Embryonic facial prominence (tissue), 1 donor: Measurements from ENCODE around the gene MAN2B1.
"Not testable (repeated sequence)": the region's sequence is repeated elsewhere in the genome, so short reads cannot be mapped to it uniquely, and the experiment has no call there.

Source experiments
- DNase-seq: peaks from one replicate; pipeline ENCODE4 v3.0.0-alpha.2; 2016; ENCODE audit errors: extremely low spot score

MAN2B1 gene

GRCh38 chr19:12666265-12667048, at the start of gene MAN2B1, which contains the start of gene WDR83:
Gene MAN2B1, minus strand, starts transcription at chr19:12666742. Its CDS starts 41 bp downstream, at chr19:12666701.
Gene WDR83, plus strand, starts transcription at chr19:12666807. Its CDS starts 2,984 bp downstream, at chr19:12669791.
- DNase-seq = no peak

GRCh38 chr19:12715929-12716328, 49.4 kb upstream of the MAN2B1 start:
- no peak for DNase-seq

- no peak for DNase-seq
Observed at GRCh38 chr19:12715102-12715501, 48.6 kb upstream of the MAN2B1 start.

- not testable (repeated sequence) for DNase-seq
Observed at GRCh38 chr19:12713304-12713703, 46.8 kb upstream of the MAN2B1 start.

DNA sequence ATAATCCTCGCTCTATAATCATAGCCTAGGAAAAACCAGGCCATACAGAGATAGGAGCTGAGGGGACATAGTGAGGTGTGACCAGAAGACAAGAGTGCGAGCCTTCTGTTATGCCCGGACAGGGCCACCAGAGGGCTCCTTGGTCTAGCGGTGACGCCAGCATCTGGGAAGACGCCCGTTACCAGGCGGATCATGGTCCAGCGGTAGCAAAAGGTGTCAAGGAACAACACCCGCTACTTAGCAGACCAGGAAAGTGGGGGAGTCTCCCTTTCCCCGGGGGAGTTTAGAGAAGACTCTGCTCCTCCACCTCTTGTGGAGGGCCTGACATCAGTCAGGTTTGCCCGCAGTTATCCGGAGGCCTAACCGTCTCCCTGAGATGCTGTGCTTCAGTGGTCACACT, 45.5 kb upstream of the MAN2B1 start:
- not testable (repeated sequence) for DNase-seq

GRCh38 chr19:12711187-12711586, 44.6 kb upstream of the MAN2B1 start:
- DNase-seq = no peak

DNA sequence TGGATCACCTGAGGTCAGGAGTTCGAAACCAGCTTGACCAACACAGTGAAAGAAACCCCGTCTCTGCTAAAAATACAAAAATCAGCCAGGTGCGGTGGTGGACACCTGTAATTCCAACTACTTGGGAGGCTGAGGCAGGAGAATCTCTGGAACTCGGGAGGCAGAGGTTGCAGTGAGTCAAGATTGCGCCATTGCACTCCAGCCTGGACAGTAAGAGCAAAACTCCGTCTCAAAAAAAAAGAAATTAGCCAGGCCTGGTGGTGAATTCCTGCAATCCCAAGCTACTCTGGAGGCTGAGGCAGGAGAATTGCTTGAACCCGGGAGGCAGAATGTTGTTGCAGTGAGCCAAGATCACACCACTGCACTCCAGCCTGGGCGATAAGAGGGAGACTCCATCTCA, 42.1 kb upstream of the MAN2B1 start:
- no peak for DNase-seq

- DNase-seq = no peak
Observed at GRCh38 chr19:12706332-12706718, 39.8 kb upstream of the MAN2B1 start.

DNA sequence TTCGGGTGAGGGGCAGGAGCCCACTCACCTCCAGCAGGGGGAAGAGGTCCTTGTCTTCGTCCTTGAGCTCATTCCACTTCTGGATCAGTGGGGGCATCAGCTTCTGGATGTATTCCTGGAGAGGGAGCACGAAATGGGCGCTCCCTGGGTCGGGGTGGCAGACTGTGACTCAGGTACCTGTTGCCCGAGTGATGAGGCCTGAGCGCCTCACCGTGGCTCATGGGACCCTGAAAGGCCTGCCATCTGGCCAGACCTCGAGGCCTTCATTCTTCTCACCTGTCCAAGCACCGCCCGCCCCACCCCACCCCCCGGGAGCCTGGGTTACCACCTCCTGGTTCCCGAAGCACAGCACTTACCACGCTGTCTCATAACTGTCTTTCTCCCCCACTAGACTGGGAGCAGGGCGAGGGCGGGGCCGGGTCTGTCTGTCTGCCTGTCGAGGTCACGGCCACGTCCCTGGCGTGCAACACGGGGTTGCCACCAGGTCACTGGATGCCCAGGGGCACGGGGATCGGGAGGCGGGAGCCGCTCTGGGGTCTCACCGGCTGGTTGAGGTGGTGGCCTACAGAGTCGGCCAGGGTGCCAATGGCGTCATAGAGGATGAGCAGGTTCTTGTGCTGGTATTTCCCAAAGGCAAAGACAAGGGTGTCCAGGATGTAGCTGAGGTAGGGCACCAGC, 39.3 kb upstream of the MAN2B1 start:
- DNase-seq = no peak

DNA sequence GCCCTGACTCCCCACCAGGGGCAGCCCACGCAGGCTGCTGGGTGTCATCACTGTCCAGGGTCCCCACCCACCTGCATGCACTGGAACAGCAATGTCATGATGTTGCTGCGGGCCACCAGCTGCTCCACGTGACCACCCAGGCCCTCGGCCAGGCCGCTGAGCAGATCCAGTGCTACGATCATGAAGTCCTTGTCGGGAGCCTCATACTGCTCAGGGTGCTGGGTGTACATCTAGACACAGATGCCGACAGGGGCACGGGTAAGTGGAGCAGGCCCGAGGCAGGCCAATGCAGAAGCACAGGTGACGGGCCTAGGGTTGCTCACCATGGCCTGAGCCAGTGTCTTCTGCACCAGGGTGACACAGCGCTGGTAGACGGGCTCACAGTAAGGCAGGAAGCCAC, 38.6 kb upstream of the MAN2B1 start:
- no peak for DNase-seq

- DNase-seq = no peak
Observed at GRCh38 chr19:12703046-12703445, 36.5 kb upstream of the MAN2B1 start.

DNA sequence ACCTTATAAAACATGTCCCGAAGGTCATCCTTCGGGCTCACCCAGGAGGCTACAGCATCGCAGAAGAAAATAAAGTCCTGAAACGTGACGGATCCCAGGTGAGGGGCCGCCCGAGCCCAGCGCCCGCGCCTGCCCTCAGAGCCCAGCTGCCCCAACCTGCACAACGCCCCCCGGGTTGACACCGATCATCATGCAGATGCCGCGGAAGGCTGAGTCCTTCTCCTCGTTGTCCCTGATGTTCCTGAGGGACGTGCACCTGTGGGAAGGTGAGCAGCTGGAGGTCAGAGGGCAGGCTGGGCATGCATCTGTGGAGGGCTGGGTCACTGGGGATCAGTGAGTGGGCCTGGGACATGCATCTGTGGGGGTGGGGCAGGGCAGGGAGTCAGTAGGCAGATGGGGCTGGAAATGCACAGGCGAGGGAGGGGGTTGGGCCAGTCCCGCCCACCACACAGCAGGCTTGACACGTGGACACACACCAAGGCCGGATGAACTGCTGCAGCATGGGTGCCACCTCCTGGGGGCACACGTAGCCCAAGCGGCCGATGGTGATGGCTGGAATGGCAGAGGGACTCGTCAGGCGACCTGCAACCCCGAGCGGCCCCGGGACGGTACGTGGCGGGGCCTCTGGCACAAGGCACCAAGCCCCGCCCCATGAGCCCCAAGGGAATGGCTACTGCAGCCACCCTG, 35.2 kb upstream of the MAN2B1 start:
- no peak for DNase-seq

- DNase-seq = no peak
Observed at GRCh38 chr19:12698138-12698537, 31.6 kb upstream of the MAN2B1 start.

- not testable (repeated sequence) for DNase-seq
Observed at GRCh38 chr19:12697425-12697824, 30.9 kb upstream of the MAN2B1 start.

DNA sequence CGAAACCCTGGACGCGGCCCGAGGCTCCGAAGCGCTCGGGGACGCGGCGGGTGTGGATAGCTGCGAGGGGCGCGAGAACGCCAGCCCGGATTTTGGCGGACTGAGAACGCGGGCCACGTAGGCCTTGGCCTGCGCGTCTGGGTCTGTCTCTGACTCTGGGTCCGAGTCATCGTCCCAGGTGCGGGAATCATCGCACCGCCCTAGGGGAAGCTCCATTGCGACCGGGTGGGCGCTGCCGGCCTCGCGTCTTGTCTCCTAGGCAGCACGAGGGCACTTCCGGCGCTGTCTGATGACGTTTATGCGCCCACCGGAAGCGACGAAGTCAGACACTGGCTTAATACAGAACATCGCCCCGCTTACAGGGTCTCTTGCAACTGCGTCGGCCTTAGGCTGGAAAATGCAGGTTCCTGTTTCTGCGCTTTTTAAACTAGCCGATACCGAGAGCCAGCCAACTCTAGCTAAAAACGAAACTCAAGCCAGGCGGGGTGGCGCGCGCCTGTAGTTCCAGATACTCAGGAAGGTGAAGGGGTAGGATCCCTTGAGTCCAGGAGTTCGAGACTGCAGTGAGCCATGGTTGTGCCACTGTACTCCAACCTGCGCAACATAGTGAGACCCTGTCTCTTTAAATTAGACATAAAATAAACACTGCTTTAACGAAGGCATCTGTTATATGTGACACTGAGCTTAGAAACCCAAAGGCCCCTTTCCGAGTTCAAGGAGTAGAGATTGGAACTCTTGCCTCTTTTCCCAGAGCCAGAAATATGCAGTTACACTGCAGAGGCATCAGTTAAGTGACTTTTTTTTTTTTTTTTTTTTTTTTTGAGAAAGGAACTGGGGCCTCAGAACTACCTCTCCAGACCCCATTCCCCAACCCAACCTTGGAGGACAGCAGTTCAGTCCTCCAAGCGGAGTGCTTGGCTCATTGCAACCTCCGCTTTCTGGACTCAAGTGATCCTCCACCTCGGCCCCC, 30.1 kb upstream of the MAN2B1 start, which contains the start of gene FBXW9:
TSS of gene FBXW9 (minus strand) at position 266 of the 970 bp plus-strand sequence. CDS start at position 216, 50 bp downstream.
- DNase-seq = peak; percentile 87

GRCh38 chr19:12695997-12696365, 29.4 kb upstream of the MAN2B1 start:
- no peak for DNase-seq

GRCh38 chr19:12695514-12695913, 29.0 kb upstream of the MAN2B1 start:
- DNase-seq = no peak

DNA sequence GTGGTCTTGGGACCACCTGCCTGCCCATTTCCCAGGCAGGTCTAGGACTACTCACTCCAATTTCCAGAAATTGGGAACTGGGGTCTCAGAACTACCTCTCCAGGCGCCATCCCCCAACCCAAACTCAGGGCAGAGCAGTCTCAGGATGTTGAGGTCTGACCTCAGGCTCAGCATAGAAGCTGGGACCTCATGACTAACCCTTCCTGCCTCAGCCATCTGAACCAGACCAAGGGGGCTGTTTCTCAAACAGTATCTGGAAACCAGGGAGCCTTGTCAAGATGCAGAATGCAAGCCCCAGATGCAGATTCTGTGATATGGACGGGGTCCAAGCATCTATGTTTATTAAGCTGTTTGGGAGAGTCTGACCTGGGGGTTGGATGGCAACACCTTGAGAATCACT, 28.6 kb upstream of the MAN2B1 start:
- no peak for DNase-seq

DNA sequence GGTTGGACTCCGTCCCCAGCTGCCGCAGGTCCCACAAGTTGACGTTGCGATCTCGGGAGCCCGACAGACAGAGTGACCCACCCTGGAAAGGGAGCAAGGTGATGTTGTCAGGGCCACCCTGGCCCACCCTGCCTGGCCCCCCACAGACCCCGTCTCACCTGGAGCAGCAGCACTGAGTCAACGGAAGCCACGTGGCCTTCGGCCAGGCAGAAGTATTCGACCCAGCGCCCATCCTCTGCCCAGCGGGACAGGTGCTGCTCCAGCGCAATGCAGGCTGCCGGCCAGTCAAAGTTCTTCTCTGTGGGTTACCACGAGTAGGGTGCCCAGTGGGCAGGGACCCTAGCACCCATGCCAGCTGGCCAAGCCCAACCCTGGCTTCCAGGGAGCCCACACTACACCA, 28.1 kb upstream of the MAN2B1 start:
- DNase-seq = no peak

GRCh38 chr19:12692960-12693359, 26.4 kb upstream of the MAN2B1 start:
- no peak for DNase-seq

DNA sequence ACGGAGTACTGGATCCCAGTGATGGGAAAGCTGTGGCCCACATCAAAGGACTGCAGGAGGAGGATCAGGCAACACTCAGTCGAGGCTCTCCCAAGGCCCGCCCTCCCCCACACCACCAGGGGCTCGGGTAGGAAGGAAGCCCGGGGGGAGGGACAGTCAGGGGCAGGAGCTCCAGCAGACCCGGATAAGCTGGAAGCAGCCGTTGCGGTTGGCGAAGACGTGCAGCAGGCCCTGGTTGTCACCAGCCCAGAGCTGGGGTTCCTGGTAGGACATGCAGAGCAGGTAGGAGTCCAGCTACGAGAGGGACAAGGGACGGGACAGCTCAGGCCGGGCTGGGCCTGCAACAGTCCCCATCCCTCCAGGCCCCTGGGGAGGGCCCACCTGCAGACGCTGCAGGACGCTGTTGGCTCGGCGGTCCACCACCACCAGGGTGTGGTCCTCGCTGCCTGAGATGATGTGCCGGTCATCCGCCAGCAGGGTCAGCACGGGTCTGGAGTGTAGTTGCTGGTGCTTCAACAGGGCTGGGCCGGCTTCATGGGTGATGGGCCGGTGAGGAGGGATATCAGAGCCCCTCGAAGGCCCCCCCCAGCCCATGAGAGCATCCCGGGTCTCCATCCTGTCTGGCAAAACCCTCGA, 23.2 kb upstream of the MAN2B1 start:
- DNase-seq = no peak
